ENCODE measurements around the gene RBMS3.

Gene RBMS3

DNA sequence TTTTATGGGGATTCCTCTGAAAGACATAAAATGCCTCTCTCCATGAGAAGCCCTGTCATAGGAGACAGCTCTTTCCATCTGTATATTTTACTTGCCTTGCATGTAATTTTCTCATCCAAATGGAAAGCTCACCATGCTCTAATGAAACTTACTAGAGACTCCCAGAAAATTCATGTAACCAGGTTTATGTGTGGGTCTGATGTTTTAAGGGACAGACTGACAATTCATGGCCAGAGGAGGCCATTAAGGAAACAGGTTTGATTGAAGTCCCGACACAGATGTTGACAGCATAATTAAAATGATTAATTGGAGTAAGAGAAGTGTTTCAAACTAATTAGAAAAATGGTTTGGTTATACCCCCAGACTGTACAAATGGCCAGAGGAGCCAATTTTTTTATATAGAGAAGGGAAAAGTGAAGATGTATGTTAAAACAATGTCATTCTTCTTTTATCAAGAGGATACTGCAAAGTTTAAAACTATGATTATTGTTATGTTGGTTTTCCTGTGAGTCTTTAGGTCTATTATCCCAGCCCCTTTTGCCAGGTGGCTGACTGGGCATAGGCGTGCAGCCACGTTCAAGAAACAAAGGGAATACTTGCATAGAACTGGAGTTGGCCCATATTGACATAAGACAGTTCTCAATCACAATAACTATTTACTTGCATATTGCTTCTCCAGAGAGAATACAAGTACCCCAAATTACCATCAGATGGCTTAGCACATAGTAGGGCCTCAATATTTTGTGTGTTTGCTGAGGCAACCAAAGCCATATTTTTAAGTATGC lies 64.8 kb downstream of the RBMS3 start:
- TF ChIP-seq, protein P1, sequence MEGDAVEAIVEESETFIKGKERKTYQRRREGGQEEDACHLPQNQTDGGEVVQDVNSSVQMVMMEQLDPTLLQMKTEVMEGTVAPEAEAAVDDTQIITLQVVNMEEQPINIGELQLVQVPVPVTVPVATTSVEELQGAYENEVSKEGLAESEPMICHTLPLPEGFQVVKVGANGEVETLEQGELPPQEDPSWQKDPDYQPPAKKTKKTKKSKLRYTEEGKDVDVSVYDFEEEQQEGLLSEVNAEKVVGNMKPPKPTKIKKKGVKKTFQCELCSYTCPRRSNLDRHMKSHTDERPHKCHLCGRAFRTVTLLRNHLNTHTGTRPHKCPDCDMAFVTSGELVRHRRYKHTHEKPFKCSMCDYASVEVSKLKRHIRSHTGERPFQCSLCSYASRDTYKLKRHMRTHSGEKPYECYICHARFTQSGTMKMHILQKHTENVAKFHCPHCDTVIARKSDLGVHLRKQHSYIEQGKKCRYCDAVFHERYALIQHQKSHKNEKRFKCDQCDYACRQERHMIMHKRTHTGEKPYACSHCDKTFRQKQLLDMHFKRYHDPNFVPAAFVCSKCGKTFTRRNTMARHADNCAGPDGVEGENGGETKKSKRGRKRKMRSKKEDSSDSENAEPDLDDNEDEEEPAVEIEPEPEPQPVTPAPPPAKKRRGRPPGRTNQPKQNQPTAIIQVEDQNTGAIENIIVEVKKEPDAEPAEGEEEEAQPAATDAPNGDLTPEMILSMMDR (IDR thresholded peaks at IDR 0.05) = no peak

DNA sequence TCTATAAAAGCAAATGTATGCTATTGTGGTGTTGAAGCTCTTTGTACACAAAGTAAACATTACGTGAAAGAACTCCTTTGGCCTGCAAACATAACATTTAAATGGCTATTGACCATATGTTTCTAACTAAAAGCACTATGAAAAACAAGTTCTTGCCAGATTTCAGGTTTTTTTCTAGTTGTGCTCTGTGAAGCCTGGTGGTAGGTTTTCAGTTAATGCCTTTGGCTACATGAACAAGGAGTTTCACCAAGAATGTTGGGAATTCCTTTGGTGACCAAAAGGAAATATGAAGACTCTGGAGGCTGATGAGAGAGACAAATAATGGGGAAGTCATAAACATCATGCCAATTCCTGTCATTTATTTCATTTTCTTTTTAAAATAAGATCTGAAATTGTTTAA lies 66.0 kb downstream of the RBMS3 start:
- TF ChIP-seq, protein P1 (IDR thresholded peaks at IDR 0.05) = no peak

DNA sequence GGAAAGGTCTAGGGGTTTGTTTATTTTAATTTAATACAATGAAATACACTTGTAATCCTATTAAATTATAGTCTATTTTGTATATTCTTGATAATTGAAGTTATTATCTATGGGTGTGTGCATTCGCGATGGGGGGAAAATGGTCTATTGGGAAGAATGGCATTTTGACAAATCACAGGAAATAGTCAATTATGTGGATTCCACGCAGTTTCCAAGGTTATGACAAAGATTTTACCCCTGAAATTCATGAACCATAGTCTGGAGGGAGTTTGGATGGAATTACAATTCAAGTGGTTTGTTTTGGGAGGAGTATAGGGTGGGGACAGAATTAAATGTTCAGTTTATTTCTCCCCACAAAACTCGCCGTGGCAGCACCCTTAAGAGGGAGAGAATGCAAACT lies 66.5 kb downstream of the RBMS3 start:
- TF ChIP-seq, protein P1 (IDR thresholded peaks at IDR 0.05) = no peak

DNA sequence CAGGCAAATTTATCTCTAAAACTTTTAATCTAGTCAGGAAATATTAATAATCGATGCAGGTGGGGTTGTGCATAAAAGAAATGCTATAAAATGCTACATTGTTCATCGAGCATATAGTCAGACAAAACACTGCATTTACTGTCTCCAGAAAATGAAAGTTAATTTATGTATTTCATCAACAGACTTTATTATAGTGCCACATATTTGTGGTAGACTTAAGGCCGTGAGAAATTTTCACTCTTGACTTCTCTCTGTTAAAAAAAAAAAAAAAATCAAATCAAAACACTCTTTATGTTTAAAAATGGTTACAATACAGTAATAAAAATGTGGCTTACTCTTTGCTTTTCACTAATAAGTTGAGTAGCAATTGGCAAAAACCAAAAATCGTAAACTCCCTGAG lies 67.4 kb downstream of the RBMS3 start:
- TF ChIP-seq, protein P1 (IDR thresholded peaks at IDR 0.05) = no peak

DNA sequence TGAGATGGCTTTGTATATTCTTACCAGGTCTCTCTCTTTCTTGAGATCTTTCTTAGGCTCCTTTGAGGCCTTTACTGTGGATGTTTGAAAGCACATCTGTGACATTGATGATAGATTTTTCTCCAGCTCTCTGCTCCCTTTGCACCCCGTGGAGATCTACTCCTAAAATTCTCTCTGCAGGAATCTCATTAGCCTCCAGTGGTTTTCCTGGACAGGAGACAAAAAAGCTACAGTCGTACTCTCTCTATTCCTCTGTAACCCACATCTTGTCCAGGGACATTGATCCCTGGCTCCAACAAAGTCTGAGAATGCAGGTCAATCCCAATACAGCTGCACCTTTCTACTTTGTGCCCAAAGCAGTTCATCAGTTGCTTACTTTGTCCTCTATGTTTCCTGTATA lies 68.2 kb downstream of the RBMS3 start:
- TF ChIP-seq, protein P1 (IDR thresholded peaks at IDR 0.05) = no peak

DNA sequence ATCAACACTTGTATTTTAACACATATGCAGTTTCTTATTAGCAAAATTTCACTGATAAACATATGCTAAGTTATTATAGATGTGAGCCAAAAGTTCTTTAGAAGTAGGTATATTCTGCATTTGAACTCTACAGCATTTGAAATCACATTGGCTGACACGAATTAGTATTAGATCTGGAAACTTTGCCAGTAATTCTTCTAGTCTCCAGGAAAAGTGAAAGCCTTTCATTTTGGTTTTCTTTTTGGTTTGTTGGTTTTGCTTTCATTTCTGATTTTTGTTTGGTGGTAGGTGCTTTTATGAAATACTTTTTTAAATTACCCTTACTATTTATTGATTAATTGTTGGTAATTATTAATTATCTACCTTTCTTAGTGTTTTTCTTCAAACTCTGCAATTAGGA lies 72.9 kb downstream of the RBMS3 start:
- TF ChIP-seq, protein P1 (IDR thresholded peaks at IDR 0.05) = no peak

DNA sequence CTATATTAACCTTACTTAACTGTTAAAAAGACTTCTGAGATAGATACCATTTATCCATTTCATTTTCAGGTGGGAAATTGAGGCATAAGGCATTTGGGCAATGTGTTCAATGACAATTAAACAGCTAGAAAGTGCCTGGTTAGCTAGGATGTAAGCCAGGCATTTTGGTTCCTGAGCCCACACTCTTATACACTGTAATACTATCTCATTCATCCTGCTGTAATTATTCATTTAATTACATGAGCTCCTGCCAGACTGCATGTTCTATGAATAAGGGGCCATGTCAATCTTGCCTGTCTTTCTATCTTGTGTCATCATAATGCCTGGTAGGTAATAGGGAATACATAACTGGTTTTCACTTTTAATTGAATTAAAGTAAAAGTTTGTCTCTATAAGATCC lies 74.0 kb downstream of the RBMS3 start:
- TF ChIP-seq, protein P1 (IDR thresholded peaks at IDR 0.05) = no peak

DNA sequence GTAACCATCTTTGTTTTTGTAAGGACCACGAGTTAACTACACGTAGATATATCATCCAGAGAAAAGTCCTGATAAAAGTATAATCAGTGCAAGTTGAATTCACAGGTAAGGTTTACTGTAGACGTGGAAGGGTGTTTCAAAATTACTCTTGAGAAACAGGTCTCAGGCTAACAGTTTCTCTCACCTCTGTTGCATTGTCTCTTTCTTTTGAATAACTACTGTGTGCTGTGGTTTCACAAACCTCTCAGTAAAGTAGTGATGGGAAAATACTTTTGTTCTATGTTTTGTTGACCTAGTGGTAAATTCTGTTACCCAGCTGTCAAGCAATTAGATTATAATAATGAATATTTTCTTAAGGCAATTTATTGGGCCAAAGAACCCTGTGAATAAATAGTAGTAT lies 75.2 kb downstream of the RBMS3 start:
- TF ChIP-seq, protein P1 (IDR thresholded peaks at IDR 0.05) = no peak

Measured in LNCAP (cell line).